GM10847 (cell line): Measurements from ENCODE around the gene SLX4IP.

Experiments
- POLR2A ChIP-seq: IDR thresholded peaks from 2 replicates; pipeline ENCODE4 v1.6.1; 2011; ENCODE audit not compliant: insufficient read length; ENCODE audit errors: extremely low read depth

The SLX4IP gene

DNA sequence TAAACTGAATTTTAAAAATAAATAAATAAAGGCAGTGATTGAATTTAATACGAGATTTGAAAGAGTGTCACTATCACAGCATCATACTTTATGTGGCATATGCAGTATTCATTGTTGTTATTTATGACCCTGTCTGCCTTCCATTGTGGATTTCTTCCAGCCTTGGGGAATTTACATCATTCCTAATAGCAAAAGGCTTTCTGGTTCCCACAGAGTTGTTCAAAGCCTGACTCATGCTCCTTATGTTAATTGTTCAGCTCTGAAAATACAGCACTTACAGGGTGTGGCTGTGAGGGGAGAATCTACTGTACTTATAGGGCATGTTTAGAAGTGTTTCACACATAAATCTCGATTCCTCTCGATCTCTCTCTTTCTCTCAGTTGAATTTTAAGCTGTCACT is 184.3 kb downstream of the SLX4IP start:
- no peak for TF ChIP-seq POLR2A

DNA sequence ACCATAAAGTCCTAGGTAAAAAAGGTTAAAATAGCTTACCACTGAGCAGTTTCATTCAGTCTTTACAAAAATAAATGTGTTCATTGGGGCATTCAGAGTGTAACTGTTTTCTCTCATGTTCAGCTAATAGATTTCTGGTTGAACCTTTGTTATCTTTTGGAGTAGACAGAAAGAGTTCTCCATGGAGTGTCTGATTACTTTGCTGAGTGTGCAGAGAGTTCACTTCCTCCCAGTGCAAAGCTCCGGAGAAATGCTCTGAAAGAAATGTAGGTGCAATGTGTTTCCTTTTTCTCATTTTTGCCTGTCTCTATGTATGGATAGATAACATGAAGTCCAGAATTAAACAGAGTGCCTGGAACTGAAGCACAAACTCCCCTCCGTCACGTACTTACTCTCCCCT is 186.0 kb downstream of the SLX4IP start:
- TF ChIP-seq POLR2A = no peak

DNA sequence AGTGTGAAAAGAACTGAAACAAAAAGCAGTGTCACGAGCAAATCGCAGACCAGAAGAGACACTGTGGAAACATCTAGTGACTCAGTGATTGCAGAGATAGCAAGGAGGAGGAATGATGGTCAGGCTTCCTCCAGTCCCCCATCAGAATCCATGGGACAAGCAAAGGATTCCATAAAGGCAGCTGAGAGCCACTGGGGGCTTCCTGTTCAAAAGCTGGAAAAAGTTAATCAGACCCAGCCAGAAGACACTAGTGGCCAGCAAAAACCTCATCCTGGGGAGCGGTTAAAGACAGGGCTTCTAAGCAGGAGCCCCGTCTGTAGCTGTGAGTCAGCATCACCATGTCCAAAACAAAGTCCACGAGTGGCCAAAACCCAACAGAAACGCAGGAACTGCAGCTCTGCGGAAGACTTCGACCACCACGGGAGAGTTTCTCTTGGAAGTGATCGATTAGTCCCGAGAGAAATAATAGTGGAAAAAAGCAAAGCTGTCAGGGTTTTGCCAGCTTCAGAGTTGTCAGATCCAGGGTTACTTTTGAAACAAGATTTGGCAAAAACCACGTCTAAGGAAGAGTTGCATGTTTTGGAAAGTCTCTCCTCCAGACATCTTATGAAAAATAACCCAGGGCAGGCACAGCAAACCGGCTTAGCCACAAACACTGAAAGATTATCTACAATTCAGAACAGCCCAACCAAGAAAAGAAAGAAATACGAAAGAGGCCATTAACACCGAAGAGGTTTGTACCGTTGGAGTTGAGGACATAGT is 187.7 kb downstream of the SLX4IP start:
- no peak for TF ChIP-seq POLR2A

DNA sequence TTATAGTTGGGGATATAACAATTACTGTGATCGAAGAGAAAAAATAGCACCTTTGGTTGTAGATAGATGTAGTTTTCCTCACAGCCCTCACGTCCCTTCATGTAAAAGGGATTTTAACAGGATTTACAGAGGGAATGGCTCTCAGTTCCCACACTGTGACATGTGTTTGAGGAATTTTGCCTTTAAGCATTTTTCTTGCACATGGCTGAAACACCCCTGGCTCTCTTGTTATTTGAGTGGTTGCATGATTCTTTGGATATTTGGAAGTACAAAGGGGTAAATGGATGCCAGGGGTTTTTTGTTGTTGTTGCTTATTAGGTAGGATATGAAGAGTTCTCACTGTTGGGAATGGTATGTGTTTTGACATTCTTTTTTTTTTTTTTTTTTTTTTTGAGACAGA is 190.5 kb downstream of the SLX4IP start:
- TF ChIP-seq POLR2A = no peak

DNA sequence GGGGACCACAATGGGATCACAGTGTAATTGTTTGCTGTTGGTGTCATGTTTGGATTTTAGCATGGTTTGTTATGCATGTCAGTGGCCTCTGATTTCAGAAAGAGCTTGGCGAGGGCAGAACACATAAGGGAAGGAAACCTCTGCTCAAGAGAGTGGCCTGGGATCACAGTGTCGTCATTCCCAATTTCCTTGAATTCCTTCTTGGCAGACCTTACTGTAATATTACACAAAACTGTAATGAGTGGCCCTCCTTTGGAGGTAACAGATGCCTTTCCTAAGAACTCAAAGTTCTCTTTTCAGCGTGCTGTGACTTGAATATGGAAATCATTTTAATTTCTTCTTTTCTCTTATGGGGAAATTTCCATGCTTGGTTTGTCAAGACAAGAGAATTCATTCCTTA is 191.8 kb downstream of the SLX4IP start:
- TF ChIP-seq POLR2A = no peak

DNA sequence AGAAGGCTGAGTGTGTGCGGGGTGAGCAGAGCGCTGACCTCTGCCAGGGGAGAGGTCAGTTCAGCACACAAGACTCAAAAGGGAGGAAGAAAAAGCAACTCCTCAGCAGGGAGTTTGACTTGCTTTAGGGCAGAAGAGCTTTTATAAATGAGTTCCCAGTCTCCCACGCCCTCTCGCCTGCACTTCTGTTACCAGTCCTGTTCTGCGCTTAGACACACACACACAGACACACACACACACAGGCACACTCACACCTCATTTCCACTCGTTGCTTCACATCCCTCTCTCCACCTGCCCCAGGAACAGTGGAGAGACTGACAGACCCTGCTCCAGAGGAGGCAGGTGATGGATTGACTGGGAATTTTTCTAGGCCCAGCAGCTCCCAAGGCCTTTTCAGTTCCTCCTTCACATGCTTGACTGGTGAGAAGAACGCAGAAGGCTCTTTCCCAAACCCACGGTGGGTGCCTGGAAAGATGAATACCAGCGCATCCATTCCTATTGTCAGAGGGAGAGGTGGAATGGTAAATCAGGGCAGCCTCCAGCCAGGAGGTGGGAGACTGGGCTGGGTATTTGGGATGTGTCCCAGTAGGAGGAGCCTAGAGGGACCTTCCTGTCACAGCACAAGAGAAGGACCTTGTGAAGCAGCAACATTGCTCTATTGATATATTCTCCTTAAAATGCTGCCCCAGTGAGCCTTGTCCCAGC is 195.0 kb downstream of the SLX4IP start:
- no peak for TF ChIP-seq POLR2A

DNA sequence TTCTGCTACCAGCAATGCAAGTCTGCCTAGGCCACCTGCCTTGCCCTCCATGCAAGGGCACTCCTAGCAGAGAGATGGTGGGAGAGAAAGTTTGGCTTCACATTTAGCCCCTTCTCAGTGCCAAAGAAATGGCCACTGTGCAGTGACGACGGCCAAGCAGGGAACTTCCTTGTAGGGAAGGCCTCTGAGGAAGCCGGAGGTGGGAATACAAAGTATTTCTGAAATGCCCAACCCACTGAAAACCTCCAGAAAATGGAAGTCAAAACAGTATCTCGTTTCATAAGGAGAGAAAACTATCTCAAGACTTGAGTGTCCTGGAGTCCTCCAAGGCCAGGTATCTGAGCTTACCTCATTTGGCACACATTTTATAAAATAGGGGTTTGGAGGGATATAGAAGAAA is 196.0 kb downstream of the SLX4IP start:
- TF ChIP-seq POLR2A = no peak

DNA sequence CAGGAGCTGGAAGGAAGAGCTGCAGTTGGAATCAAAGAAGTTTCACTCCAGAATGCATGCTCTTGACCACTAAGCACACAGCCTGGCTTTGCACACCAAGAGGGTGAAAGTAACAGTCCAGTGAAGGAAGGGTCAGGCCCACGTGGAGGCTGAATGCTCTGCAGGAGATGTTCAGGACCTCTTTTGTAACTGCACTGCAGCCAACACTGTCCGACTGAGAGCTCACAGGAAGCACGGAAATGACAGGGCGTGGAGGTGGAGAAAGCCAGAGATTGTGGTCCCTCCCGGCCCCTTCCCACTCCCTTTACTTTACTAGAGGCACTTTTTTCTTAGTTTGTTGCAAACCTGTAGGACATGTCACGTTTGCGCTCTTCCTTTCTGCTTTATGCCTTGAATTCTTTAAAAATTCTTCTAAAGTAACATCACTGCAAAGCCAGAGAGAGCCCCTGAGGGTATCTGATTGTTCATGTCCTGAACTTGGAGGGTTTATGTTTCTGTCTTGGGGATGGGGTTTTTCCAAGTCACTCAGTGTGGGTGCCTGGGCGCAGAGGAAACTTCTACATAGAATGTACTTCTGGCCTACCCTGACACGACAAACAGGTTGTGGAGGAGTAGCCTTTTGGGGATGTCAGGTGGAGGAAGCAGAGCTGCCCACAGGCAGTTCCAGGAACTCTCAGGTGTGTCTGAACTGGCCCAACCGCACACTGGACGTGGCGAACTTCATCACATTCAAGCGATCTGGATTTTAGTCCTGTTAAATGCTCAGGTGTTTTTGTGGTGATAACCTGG is 197.8 kb downstream of the SLX4IP start:
- no peak for TF ChIP-seq POLR2A

DNA sequence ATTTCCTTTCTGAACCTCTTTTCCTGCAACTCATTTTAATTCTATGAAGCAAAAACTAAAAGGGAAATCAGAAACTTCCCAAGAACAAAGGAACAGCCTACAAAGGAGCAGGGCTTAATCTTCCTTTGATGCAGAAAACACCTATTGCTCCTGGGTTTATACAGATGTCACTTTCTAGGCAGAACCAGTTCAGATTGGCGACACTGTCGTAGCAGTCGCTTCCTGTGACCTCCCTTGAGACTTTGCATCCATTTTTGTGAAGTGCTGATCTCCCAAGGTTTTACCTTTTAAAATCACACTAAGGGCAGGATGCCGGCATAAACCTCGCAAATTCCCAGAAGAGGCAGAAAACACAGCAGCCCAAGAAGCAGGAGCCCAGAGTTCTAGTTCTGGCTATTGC is 198.6 kb downstream of the SLX4IP start:
- no peak for TF ChIP-seq POLR2A

DNA sequence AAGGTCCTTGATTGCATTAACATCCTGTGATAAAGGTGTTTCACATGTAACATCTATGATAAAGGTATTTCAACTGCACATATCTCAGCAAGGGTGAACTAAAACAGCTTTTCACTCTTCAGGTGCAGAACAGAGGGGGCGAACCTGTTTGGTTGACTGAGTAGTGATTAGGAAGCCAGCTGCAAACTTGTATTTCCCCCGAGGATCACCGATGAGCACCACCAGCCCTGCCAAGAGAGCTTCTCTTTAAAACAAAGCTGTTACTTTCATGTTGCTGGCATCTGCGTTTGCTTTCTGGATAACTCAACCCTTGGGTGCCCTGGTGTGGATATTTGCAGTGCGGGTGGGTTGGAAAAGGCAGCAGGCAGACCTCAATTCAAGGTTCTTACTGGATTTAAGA is 199.1 kb downstream of the SLX4IP start:
- no peak for TF ChIP-seq POLR2A

DNA sequence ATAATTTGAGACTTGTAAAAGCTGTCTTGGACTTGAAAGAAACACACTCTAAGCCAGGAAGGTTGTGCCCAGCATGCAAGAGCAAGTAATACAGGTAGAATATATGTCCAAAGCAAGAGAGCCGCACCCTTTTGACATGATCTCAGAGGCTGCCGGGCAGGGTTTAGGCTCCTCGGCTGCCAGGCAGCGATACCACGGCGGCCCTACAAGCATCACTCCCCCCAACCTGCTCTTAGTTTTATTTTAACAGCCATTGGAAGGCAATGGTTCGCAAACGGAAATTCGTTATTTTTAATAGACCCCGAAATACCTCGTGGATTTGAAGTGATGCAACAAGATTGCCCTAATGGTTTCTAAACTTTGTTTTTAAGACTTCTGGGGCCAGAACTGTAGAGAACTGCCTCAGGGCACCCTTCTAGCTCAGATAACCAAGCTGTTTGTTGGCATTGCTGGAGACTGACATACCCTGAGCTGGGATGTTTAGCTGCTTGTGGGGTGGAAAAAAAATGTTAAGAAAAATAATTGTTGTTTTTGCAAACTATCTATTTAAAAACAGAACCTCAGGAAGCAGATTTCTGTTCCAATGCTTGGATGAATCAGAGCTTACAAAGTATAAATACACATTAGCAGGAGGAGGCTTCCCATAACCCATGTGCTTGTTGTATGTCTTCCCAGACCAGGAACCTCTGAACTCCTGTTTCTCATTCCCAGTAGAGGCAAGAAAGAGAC is 199.7 kb downstream of the SLX4IP start:
- no peak for TF ChIP-seq POLR2A

DNA sequence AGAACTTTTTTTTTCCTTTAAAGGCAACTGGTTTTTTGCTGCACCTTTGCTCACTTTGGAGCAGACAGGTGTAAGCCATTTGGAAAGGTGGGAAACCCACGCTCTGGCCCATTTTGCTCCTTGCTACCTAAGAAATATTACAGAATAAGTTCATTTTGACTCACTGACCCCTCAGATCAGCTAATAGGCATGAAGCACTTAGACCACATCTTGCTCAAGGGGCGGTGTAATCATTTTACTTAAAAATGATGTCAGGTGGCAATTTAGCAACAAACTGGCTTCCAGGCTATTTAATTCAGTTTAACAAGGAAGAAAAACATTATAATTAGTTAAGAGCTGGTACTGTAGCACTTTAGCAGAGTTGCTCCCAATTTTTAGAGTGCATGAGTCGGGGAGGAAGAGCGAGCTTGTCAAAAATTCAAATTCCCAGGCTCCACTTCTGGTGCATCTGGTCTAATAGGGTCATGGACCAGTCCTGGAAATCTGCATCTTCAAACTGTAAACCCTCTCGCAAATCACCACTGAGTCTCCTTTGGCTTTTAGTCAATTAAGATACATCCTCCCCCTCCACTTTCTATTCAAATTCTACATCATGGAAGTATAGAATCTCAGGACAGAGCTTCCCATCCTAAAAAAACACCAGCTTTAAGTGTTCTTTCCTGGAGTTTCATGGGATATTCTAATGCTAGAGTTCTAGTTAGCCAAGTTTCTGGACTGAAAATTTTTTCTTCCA is 200.5 kb downstream of the SLX4IP start:
- no peak for TF ChIP-seq POLR2A

DNA sequence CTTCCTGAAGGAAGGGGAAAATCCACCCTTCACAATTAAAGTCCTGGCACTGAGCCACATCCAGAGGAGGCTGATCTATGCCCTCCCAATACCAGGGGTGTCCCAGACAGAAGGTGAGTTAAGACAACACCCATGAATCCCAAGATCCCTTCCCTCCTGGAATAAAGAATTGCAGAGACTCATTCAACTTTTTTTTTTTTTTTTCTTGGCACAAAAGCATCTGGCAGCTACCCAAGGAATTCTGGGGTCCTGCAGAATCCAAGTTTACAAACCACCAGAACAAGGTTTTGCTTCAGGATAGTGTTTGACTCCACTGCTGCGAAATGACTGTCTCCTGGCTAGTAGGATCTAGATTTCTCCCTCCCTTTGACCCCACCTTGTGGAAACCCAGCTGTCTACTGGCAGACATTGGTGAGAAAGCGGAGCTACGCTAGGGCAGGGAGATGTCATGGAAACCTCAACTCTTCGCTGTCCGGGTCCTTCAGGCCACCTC is 201.3 kb downstream of the SLX4IP start:
- TF ChIP-seq POLR2A = no peak

DNA sequence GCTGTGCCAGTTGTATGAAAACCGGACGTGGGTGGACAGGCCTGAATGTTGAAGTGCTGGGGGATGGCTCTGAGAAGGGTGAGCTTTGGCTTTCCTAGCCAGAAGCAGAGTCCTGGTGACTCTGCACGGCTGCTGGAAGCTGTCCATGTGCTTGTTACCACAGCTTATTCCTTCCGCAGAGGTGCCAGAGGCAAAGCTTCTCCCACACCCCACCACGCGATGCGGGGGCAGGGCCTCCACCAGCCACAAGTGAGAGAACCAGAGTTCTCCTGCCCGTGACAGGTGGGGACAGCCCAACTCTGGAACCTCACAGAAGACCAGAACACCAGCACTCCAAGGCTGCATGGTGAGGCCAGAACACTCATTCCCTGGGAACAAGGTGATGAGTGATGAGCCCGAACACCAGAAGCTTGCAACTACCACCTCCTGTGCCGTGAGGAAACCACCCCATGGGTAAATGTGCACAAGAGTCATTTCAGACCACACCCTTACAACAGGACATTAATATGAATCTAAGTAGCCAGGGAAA is 202.0 kb downstream of the SLX4IP start:
- TF ChIP-seq POLR2A = no peak
